ENCODE results near the gene BEND6.

DNA sequence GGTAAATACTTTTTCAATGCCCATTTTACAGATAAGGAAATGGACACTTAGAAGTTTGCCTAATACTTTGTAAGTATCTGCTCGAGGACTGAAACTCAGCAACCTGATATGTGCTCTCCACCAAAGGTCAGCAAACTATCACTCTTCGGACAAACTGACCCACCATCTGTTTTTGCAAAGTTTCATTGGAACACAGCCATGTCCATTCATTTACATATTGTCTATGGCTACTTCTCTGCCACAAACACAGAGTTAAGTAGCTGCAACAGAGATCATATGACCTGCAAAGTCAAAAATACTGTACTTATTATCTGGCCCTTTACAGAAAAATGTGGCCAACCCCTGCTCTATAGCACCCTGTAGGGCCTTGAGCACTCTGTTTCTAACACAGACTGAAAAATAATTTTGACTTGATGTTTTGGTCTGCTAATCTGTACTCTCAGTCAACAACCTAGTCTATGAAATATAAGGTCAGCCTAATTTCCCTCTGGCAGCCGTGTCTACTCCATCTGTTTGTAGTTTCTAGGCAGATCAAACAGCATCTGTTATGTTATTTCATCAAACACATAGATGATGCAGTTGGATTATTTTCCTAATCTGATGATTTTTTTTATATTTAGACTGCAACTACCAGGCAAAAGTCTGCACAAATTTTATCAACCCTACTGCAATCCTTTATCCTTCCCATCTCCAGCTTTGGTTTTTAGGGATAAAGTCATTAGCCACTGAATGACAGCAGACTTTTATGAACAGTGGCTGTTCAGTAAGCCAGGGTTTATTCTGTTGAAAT, 41.4 kb upstream of the BEND6 start:
- TF ChIP-seq, protein P1, sequence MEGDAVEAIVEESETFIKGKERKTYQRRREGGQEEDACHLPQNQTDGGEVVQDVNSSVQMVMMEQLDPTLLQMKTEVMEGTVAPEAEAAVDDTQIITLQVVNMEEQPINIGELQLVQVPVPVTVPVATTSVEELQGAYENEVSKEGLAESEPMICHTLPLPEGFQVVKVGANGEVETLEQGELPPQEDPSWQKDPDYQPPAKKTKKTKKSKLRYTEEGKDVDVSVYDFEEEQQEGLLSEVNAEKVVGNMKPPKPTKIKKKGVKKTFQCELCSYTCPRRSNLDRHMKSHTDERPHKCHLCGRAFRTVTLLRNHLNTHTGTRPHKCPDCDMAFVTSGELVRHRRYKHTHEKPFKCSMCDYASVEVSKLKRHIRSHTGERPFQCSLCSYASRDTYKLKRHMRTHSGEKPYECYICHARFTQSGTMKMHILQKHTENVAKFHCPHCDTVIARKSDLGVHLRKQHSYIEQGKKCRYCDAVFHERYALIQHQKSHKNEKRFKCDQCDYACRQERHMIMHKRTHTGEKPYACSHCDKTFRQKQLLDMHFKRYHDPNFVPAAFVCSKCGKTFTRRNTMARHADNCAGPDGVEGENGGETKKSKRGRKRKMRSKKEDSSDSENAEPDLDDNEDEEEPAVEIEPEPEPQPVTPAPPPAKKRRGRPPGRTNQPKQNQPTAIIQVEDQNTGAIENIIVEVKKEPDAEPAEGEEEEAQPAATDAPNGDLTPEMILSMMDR (IDR thresholded peaks at IDR 0.05; ENCODE audit: low read depth, low read length), result no peak
- TF ChIP-seq POLR2A (IDR thresholded peaks at IDR 0.05; ENCODE audit: extremely low read depth, insufficient read length) (no peak), MYC (IDR thresholded peaks at IDR 0.05; ENCODE audit: low read depth, low read length) (no peak)
- TF ChIP-seq, protein P2, sequence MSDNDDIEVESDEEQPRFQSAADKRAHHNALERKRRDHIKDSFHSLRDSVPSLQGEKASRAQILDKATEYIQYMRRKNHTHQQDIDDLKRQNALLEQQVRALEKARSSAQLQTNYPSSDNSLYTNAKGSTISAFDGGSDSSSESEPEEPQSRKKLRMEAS (IDR thresholded peaks at IDR 0.05; ENCODE audit: low read depth, low read length), result no peak
